ENCODE results near the gene NUP210L.

DNA sequence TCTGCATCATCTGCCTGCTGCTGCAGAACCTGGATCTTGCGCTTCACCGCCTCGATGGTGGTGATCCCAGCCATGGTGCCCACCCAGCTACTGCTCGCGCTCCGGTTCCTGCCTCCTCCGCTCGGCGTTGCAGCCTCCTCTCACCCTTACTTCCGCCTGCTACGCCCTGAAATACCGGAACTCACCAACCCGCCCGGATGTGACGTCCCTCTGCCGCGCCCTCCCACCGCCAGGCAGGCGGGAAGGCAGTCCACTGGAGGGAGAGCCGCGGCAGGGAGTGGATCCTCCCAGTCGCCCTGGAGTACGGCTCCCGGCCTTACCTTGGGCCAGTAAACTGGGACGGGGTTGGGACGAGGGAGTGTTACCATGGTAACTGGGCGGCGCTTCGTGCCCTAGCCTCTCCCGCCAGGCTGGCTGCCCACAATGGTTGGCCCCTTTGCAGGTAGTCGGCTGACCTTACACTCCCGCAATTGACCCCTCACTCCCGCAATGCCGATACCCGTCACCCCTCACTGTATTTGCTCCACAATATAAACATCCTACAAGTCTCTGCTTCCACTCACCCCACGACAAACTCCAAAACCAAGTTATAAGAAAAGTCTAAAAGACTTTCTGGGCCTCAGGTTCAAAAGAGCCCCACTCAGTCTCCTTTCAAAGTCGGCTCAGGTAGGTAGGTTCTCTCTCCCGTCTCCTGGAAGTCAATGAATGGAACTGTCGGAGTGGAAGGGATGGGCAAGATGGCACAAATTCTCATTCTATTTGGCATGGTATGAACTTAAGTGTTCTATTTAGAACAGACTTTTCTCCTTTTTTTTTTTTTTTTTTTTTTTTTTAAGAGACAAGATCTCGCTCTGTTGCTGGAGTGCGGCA lies 28.4 kb upstream of the NUP210L start:
- TF ChIP-seq, protein P1, sequence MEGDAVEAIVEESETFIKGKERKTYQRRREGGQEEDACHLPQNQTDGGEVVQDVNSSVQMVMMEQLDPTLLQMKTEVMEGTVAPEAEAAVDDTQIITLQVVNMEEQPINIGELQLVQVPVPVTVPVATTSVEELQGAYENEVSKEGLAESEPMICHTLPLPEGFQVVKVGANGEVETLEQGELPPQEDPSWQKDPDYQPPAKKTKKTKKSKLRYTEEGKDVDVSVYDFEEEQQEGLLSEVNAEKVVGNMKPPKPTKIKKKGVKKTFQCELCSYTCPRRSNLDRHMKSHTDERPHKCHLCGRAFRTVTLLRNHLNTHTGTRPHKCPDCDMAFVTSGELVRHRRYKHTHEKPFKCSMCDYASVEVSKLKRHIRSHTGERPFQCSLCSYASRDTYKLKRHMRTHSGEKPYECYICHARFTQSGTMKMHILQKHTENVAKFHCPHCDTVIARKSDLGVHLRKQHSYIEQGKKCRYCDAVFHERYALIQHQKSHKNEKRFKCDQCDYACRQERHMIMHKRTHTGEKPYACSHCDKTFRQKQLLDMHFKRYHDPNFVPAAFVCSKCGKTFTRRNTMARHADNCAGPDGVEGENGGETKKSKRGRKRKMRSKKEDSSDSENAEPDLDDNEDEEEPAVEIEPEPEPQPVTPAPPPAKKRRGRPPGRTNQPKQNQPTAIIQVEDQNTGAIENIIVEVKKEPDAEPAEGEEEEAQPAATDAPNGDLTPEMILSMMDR (conservative IDR thresholded peaks at IDR 0.05) = no peak
- TF ChIP-seq EZH2 (IDR thresholded peaks at IDR 0.05; ENCODE audit: low read depth) = no peak
